Keratinocyte (primary cell): ENCODE results near the gene POLR2L.

ENCODE experiments used
- EZH2 ChIP-seq: IDR thresholded peaks from one replicate; pipeline ENCODE4 v1.6.1; 2012; ENCODE audit warnings: inconsistent platforms, mild to moderate bottlenecking, low read length, moderate library complexity
- TF ChIP-seq, protein P1 (sequence below), 3 experiments: IDR thresholded peaks in 1 of 3; conservative IDR thresholded peaks in 1 of 3; optimal IDR thresholded peaks in 1 of 3; 2 replicates in 2 of 3; 3 replicates in 1 of 3; pipeline versions ENCODE3 to v1.5.1; 2011; ENCODE audit warnings: low read length in 3 of 3, mild to moderate bottlenecking in 3 of 3, moderate library complexity in 2 of 3, control low read depth in 1 of 3, inconsistent platforms in 1 of 3; ENCODE audit not compliant: insufficient read depth in 2 of 3; ENCODE audit errors: extremely low read depth in 1 of 3

GRCh38 chr11:797296-798092 is 44.8 kb downstream of the POLR2L start:
- TF ChIP-seq, protein P1, sequence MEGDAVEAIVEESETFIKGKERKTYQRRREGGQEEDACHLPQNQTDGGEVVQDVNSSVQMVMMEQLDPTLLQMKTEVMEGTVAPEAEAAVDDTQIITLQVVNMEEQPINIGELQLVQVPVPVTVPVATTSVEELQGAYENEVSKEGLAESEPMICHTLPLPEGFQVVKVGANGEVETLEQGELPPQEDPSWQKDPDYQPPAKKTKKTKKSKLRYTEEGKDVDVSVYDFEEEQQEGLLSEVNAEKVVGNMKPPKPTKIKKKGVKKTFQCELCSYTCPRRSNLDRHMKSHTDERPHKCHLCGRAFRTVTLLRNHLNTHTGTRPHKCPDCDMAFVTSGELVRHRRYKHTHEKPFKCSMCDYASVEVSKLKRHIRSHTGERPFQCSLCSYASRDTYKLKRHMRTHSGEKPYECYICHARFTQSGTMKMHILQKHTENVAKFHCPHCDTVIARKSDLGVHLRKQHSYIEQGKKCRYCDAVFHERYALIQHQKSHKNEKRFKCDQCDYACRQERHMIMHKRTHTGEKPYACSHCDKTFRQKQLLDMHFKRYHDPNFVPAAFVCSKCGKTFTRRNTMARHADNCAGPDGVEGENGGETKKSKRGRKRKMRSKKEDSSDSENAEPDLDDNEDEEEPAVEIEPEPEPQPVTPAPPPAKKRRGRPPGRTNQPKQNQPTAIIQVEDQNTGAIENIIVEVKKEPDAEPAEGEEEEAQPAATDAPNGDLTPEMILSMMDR (optimal IDR thresholded peaks at IDR 0.05 in 1 of 3, IDR thresholded peaks at IDR 0.05 in 1 of 3, conservative IDR thresholded peaks at IDR 0.05 in 1 of 3; ENCODE audit: extremely low read depth in 1 of 3, insufficient read depth in 2 of 3, low read length in 3 of 3) = no peak
- no peak for TF ChIP-seq EZH2
